ENCODE data around the gene DUS1L.

The DUS1L gene

DNA sequence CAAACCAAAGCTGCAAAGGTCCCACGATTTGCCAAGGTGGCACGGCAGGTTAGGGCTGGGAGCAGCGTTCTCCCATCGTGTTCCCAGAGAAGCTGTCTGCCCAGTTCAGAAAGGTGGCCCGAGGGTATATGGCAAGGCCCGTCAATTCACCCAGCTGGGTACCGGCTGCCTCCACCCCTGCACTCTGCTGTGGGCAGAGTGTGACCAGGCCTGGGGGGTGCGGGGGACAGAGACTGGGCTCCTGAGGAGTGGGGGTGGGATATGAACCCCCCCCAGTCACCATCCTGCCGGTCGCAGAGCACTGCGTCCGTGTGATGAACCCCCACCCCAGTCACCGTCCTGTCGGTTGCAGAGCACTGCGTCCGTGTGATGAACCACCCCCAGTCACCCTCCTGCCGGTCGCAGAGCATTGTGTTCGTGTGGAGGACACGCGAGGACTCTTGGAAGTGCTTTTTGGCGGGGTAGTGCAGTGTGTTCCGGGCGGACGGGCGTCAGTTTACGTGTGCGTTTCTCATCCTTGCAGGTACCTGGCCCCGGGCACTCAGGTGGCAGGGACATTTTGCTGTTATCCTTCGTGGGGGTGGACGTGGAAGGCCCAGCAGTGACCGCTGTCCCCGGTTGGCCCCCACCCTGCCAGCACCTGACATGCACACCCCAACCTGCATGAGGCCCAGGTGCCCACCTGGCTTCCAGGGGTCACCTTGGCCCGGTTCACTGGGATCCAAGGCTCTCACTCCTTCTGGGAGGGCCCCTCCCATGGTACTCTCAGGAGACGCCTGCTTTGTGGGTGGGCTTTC, 35.1 kb upstream of the DUS1L start:
- no peak for DNase-seq (ENCODE audit: low spot score)

- DNase-seq (ENCODE audit: low spot score), result no peak
Observed at GRCh38 chr17:82098939-82099763, 33.5 kb upstream of the DUS1L start.

- DNase-seq (ENCODE audit: low spot score), result peak; percentile 100
Observed at GRCh38 chr17:82098169-82098938, 32.8 kb upstream of the DUS1L start, which contains the start of gene FASN. TSS of gene FASN (minus strand) at chr17:82098236. CDS start at chr17:82096445, 1,791 bp downstream.

GRCh38 chr17:82097919-82098168, 32.2 kb upstream of the DUS1L start:
- DNase-seq (ENCODE audit: low spot score), result no peak

DNA sequence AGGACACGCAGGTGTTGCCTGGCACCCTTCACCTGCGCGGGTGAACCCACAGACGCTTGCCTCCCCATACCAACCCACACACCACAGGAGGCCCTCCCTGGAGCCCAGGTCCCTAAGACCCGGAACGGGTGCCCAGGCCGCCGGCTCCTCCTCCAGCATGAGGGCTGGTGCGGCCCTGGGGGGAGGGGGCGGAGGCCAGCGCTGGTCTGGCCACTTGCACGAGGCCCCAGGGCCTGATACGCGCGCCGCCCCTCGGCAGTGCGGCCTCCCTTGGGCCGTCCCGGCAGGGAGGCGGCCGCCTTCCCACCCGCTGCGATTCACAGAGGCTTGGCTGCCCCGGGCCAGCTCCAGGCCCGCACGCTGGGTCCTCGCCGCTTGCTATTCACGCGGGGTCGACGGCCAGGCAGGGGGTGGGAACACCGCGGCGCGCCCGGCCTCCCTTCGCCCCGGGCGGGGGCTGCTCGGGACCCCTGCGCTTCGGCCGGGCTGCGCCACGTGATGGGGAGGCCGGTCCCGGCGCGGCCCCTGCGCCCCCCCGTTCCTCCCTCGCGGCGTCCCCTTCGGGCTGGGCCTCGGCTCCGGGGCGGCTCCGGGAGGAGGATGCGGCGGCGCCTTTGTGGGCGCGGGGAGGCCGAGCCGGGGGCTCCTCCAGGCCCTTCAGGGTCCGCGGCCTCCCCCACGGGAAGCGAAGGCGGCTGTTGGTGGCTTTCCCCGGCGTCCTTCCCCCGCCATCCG, 31.7 kb upstream of the DUS1L start:
- DNase-seq (ENCODE audit: low spot score), result peak; percentile 81

- no peak for DNase-seq (ENCODE audit: low spot score)
Observed at GRCh38 chr17:82096709-82097183, 31.1 kb upstream of the DUS1L start.

DNA sequence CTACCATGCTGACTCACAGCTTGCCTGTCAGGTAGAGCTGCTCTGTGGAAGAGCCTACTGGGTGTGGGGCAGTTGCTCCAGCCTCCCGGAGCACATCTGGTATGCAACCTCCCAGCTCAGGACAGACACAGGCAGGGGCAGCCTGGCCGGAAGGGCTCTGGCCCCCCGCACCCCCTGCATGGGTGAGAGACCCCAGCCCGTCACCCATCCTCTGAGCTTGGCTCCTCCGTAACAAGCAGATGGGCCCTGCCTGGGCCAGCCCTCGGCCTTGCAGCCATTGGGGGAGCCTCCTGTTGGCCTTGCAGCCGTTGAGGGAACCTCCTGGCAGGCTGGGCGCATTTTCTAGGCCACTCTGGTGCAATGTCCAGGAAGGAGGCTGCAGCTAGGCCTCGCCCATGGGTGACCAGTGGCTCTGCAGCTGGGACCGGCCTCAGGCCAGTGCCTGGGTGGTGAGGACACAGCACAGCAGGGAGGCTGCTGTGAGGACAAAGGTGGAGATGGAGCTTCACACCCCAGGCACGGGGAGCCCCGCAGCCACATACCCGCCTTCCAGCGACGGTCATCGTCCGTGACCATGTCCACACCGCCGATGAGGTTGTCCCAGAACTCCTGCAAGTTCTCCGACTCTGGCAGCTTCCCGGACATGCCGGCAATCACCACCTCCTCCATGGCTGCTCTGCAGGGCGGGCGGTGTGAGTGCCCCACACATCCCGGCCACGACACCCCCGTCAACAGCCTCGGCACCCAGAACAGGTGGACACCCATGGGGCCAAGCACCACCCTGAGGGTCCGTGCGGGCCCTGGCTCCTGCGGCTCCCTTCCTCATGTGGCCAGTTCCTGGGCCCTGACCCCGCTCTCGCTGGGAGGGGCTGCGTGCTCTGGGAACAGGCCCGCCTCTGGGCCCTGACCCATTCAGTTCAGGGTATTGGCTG, 30.4 kb upstream of the DUS1L start:
- no peak for DNase-seq (ENCODE audit: low spot score)

GRCh38 chr17:82094931-82095776, 29.6 kb upstream of the DUS1L start:
- DNase-seq (ENCODE audit: low spot score), result no peak

DNA sequence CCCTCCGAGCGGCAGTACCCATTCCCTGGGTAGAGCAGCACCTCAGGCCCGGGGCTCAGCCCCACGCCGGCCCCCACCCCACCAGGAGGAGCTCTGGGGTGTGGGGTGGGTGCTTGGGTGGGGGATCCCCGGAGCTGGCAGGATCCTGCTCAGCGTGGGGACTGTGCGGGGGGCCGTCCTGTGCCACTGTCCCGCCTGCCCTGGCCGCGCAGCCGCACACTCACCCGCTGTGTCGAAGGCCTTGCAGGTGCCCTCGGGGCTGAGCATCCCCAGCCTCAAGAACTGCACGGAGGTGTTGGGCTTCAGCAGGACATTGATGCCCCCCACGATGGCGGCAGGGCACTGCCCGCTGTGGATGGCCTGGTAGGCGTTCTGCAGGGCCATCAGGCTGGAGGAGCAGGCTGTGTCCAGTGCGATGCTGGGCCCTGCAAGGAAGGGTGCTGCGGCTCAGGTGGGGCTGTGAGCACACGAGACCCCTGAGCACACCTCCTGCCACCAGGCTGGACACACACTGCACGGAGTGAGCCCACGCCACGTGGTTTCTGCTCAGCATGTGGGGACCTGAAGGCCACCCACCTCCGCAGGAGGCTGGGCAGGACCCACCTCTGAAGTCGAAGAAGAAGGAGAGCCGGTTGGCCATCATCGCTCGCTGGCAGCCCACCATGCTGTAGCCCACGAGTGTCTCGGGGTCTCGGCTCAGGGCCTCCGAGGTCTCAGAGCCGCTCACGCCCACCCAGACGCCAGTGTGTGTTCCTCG, 27.6 kb upstream of the DUS1L start:
- no peak for DNase-seq (ENCODE audit: low spot score)

DNA sequence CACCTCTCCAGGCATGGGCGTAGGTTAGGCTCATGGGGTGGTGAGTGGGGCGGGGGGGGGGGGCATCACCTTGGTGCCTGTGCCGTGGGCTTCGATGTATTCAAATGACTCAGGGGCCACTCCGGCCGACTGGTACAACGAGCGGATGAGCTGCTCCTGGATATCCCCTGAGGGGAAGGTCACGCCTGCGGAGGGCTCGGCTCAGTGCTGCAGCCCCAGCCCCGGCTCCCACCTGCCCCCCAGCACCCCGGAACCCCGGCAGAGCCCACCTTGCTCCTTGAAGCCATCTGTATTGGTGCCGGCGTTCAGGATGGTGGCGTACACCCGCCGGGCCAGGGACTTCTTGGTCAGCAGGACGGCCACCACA, 27.0 kb upstream of the DUS1L start:
- DNase-seq (ENCODE audit: low spot score), result no peak

DNA sequence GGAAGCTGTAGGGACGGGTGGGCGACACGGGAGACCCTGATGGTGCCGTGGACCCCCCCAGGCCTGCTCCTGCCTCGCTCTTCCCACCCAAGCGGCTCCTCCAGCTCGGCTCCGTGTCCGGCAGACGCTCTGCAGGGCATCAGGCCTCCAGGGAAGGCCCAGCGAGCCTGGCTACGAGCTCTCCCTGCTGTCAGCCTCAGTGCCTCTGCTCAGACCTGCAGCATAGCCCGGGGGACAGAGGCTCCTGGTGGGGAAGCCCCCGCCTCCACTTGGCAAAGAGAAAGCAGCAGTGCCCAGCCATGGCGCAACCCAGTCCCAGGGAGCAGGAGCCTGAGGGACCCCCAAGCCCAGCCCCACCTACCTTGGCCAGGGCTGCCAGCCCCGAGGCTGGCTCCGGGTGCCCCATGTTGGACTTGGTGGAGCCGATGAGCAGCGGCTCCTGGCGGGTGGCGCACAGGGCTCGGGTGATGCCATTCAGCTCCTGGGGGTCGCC, 26.5 kb upstream of the DUS1L start:
- no peak for DNase-seq (ENCODE audit: low spot score)

GRCh38 chr17:82091264-82092066, 25.9 kb upstream of the DUS1L start:
- no peak for DNase-seq (ENCODE audit: low spot score)

- DNase-seq (ENCODE audit: low spot score), result no peak
Observed at GRCh38 chr17:82090549-82091263, 25.1 kb upstream of the DUS1L start.

GRCh38 chr17:82089723-82090548, 24.3 kb upstream of the DUS1L start:
- no peak for DNase-seq (ENCODE audit: low spot score)

DNA sequence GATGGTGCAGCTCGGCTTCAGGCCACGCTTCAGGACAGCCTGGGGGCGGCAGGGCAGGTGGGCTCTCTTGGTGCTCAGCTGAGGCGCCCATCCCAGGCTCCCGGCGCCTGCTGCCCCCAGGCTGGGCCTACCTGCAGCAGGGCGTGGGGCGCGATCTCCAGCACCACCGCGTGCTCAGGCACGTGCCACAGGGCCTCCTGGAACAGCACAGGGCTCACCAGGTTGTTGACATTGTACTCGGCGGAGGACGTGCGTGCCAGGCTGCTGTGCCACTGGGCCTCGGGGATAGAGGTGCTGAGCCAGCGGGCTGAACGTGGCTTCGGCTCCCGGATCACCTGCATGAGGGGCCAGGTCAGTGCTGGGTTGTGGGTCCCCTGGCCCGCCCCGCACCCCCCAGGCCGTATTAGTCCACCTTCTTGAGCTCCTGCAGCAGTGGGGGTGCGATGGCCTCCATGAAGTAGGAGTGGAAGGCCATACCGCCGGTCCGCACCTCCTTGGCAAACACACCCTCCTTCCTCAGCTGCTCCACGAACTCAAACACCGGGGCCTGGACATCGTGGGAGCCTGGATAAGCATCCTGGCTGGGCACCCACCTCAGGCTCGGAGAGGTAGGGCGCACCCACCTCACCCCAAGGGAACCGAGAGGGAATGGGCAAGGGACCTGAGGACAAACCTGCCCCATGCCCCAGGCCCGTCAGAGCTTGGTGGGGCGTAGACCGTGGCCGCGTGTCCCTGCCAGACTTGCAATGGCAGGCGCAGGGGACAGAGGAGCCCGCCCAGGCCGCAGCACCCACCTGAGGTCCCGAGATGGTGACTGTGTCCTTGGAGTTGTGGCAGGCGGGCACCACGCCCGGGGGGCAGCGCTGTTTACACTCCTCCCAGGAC, 23.5 kb upstream of the DUS1L start:
- no peak for DNase-seq (ENCODE audit: low spot score)

Data from D341Med (cell line).